HEK293 (cell line): ENCODE measurements around the gene CDH11.

Experiments
- CTCF ChIA-PET: fragments of 350-600 bp; formaldehyde crosslinking; extraction: SDS; loops from one replicate; lab custom pipeline; 2021; ENCODE audit warnings: antibody characterized with exemption; lab: Yijun Ruan, JAX
- POLR2A ChIA-PET: fragments of 300-600 bp; formaldehyde crosslinking; extraction: SDS; loops from one replicate; lab custom pipeline; 2020; ENCODE audit warnings: antibody characterized with exemption, inconsistent platforms; lab: Yijun Ruan, JAX
- H3K27ac ChIP-seq: fragments of 200-500 bp; sonication (Bioruptor generic); 2 replicates; pipeline ENCODE4 v1.5.1; 2014; ENCODE audit warnings: low read depth, low read length, control low read depth, inconsistent platforms; ENCODE audit errors: extremely low read depth
- H3K36me3 ChIP-seq, 2 experiments: fragments of 200-500 bp in 1 of 2; sonication (Bioruptor generic) in 1 of 2; 1 replicate in 1 of 2; 2 replicates in 1 of 2; pipeline ENCODE4 v1.5.1; 2014 to 2017; ENCODE audit warnings: inconsistent platforms in 2 of 2, low read length in 2 of 2; ENCODE audit not compliant: control insufficient read depth in 2 of 2, insufficient read depth in 1 of 2
- H3K4me1 ChIP-seq: fragments of 200-500 bp; sonication (Bioruptor generic); 2 replicates; pipeline ENCODE4 v1.5.1; 2014; ENCODE audit warnings: mild to moderate bottlenecking, low read length, inconsistent platforms; ENCODE audit not compliant: control insufficient read depth, insufficient read depth
- H3K4me3 ChIP-seq: 2 replicates; pipeline ENCODE4 v1.5.1; 2011; ENCODE audit warnings: low read depth, mild to moderate bottlenecking, control low read depth, low read length, moderate library complexity
- H3K9me3 ChIP-seq: fragments of 200-500 bp; sonication (Bioruptor generic); 2 replicates; pipeline ENCODE4 v1.5.1; 2014; ENCODE audit warnings: low read depth, low read length, inconsistent platforms; ENCODE audit not compliant: control insufficient read depth, insufficient read depth
- EGR2 ChIP-seq: fragments of 450-650 bp; formaldehyde crosslinking; IDR thresholded peaks from 2 replicates; pipeline ENCODE4 v1.5.1; 2016; ENCODE audit warnings: low read depth, missing biosample characterization, missing genetic modification characterization
- GLI2 ChIP-seq: fragments of 450-650 bp; formaldehyde crosslinking; IDR thresholded peaks from 2 replicates; pipeline ENCODE4; 2017; ENCODE audit warnings: missing biosample characterization, missing genetic modification characterization, low read depth, borderline replicate concordance
- HIC1 ChIP-seq: fragments of 450-650 bp; formaldehyde crosslinking; IDR thresholded peaks from 2 replicates; pipeline ENCODE4 v1.5.1; 2016; ENCODE audit warnings: missing biosample characterization, missing genetic modification characterization
- KLF7 ChIP-seq: fragments of 450-650 bp; formaldehyde crosslinking; IDR thresholded peaks from 2 replicates; pipeline ENCODE4 v1.5.1; 2016; ENCODE audit warnings: missing biosample characterization, missing genetic modification characterization, borderline replicate concordance
- MEIS1 ChIP-seq: sonication (generic); formaldehyde crosslinking; IDR thresholded peaks from 2 replicates; pipeline ENCODE4 v1.8.1; 2022; ENCODE audit warnings: missing genetic modification reagents, mild to moderate bottlenecking, borderline replicate concordance
- SP7 ChIP-seq: fragments of 450-650 bp; formaldehyde crosslinking; IDR thresholded peaks from 2 replicates; pipeline ENCODE4 v1.5.1; 2016; ENCODE audit warnings: missing biosample characterization, missing genetic modification characterization
- ZBTB11 ChIP-seq: fragments of 450-650 bp; formaldehyde crosslinking; conservative IDR thresholded peaks from 2 replicates; pipeline ENCODE4 v1.5.1; 2016; ENCODE audit warnings: low read depth, missing biosample characterization, missing genetic modification characterization
- ZBTB44 ChIP-seq: fragments of 450-650 bp; IDR thresholded peaks from 2 replicates; pipeline ENCODE4 v1.5.1; 2018; ENCODE audit warnings: missing biosample characterization, mild to moderate bottlenecking, missing genetic modification characterization
- ZBTB48 ChIP-seq: fragments of 450-650 bp; formaldehyde crosslinking; IDR thresholded peaks from 2 replicates; pipeline ENCODE4 v1.5.1; 2016; ENCODE audit warnings: missing biosample characterization, missing genetic modification characterization
- ZFP37 ChIP-seq: fragments of 450-650 bp; formaldehyde crosslinking; IDR thresholded peaks from 2 replicates; pipeline ENCODE4 v1.5.1; 2016; ENCODE audit warnings: missing biosample characterization, missing genetic modification characterization
- ZFP41 ChIP-seq: fragments of 450-650 bp; formaldehyde crosslinking; IDR thresholded peaks from 2 replicates; pipeline ENCODE4 v1.5.1; 2016; ENCODE audit warnings: missing biosample characterization, missing genetic modification characterization, borderline replicate concordance
- ZFP69B ChIP-seq: fragments of 450-650 bp; formaldehyde crosslinking; IDR thresholded peaks from 2 replicates; pipeline ENCODE4 v1.5.1; 2016; ENCODE audit warnings: missing biosample characterization, missing genetic modification characterization
- ZNF138 ChIP-seq: fragments of 450-650 bp; formaldehyde crosslinking; IDR thresholded peaks from 2 replicates; pipeline ENCODE4 v1.5.1; 2016; ENCODE audit warnings: missing biosample characterization, missing genetic modification characterization, borderline replicate concordance
- ZNF280C ChIP-seq: fragments of 450-650 bp; formaldehyde crosslinking; IDR thresholded peaks from 2 replicates; pipeline ENCODE4 v1.5.1; 2016; ENCODE audit warnings: missing biosample characterization, missing genetic modification characterization
- ZNF335 ChIP-seq: fragments of 450-650 bp; formaldehyde crosslinking; conservative IDR thresholded peaks from 2 replicates; pipeline ENCODE4 v1.5.1; 2016; ENCODE audit warnings: missing biosample characterization, missing genetic modification characterization
- ZNF513 ChIP-seq: fragments of 450-650 bp; IDR thresholded peaks from 2 replicates; pipeline ENCODE4 v1.5.1; 2018; ENCODE audit warnings: missing biosample characterization, missing genetic modification characterization
- ZNF518A ChIP-seq: fragments of 450-650 bp; formaldehyde crosslinking; conservative IDR thresholded peaks from 2 replicates; pipeline ENCODE4 v1.5.1; 2016; ENCODE audit warnings: low read depth, missing biosample characterization, missing genetic modification characterization
- ZNF785 ChIP-seq: fragments of 450-650 bp; formaldehyde crosslinking; IDR thresholded peaks from 2 replicates; pipeline ENCODE4 v1.5.1; 2016; ENCODE audit warnings: missing biosample characterization, missing genetic modification characterization
- ZNF837 ChIP-seq: fragments of 450-650 bp; formaldehyde crosslinking; IDR thresholded peaks from 2 replicates; pipeline ENCODE4 v1.5.1; 2016; ENCODE audit warnings: missing biosample characterization, missing genetic modification characterization
- ZSCAN16 ChIP-seq: fragments of 450-650 bp; formaldehyde crosslinking; IDR thresholded peaks from 2 replicates; pipeline ENCODE4 v1.5.1; 2016; ENCODE audit warnings: missing biosample characterization, missing genetic modification characterization

Gene CDH11

GRCh38 chr16:65095906-65096305 lies 26.0 kb downstream of the CDH11 start (continued):
- TF ChIP-seq ZBTB44 (tag by site-specific recombination) (no peak), KLF7 (tag by site-specific recombination) (no peak), GLI2 (no peak), ZNF335 (tag by site-specific recombination) (no peak), MEIS1 (no peak), ZFP37 (tag by site-specific recombination) (no peak), ZNF518A (tag by site-specific recombination) (no peak), ZFP69B (tag by site-specific recombination) (no peak), ZNF280C (no peak), ZNF513 (tag by site-specific recombination) (no peak), EGR2 (no peak), ZBTB48 (no peak)

- Histone ChIP-seq H3K4me3 (no peak overlapping the region), H3K9me3 (no peaks in the 10 kb centered on the region), H3K36me3 (no peaks in the 10 kb centered on the region), H3K4me1 (no peaks in the 10 kb centered on the region), H3K27ac (no peak overlapping the region)
- CTCF ChIA-PET, result interaction anchor here (0.6 to 0.7 kb wide), 2 partner anchors 17 to 844 kb away, joined by 3 read pairs; no protein-coding TSS in a partner anchor
- POLR2A ChIA-PET, result interaction anchor here (0.9 kb wide), 1 partner anchor 25 kb away, joined by 3 read pairs; no protein-coding TSS in a partner anchor
- TF ChIP-seq HIC1 (tag by site-specific recombination) (no peak), ZNF138 (tag by site-specific recombination) (no peak), ZFP41 (no peak), SP7 (tag by site-specific recombination) (no peak), ZNF837 (no peak), ZNF785 (tag by site-specific recombination) (no peak), GLI2 (no peak), ZNF335 (tag by site-specific recombination) (no peak), ZSCAN16 (tag by site-specific recombination) (no peak), ZBTB11 (tag by site-specific recombination) (no peak)
Observed at GRCh38 chr16:65095090-65095728, 26.7 kb downstream of the CDH11 start.
